NK-92 treated with Interleukin-12 subunit alpha and Interleukin-12 subunit beta, amount 100 ng/mL, for 24 hours (cell line): Measurements from ENCODE around the gene TMEM238L.
"Not testable (repeated sequence)": the region's sequence is repeated elsewhere in the genome, so short reads cannot be mapped to it uniquely, and the experiment has no call there.

Source experiments
- DNase-seq: peaks from one replicate; lab custom pipeline; 2025; lab: John Stamatoyannopoulos, UW

Gene TMEM238L

GRCh38 chr17:10803830-10804475 lies at the start of gene TMEM238L:
Gene TMEM238L, minus strand, starts transcription at chr17:10804099. Its CDS starts 136 bp downstream, at chr17:10803963.
- no peak for DNase-seq

GRCh38 chr17:10846636-10847035 lies 42.7 kb upstream of the TMEM238L start:
- not testable (repeated sequence) for DNase-seq

- DNase-seq, result no peak
Measured at GRCh38 chr17:10845388-10845751, 41.5 kb upstream of the TMEM238L start.

GRCh38 chr17:10844621-10845387 lies 40.9 kb upstream of the TMEM238L start:
- peak; percentile 2 for DNase-seq

- DNase-seq, result no peak
Measured at GRCh38 chr17:10843811-10844210, 39.9 kb upstream of the TMEM238L start.

- no peak for DNase-seq
Measured at GRCh38 chr17:10842658-10843057, 38.8 kb upstream of the TMEM238L start.

- no peak for DNase-seq
Measured at GRCh38 chr17:10838682-10839081, 34.8 kb upstream of the TMEM238L start.

GRCh38 chr17:10837921-10838320 lies 34.0 kb upstream of the TMEM238L start, which contains the start of gene PIRT:
Gene PIRT, minus strand, starts transcription at chr17:10838087. Its CDS starts 12,442 bp downstream, at chr17:10825645.
- no peak for DNase-seq

GRCh38 chr17:10836966-10837590 lies 33.2 kb upstream of the TMEM238L start:
- no peak for DNase-seq

- no peak for DNase-seq
Measured at GRCh38 chr17:10836145-10836544, 32.2 kb upstream of the TMEM238L start.

- DNase-seq, result no peak
Measured at GRCh38 chr17:10831696-10832095, 27.8 kb upstream of the TMEM238L start.

- DNase-seq, result no peak
Measured at GRCh38 chr17:10827898-10828552, 24.1 kb upstream of the TMEM238L start.

- no peak for DNase-seq
Measured at GRCh38 chr17:10824874-10825273, 21.0 kb upstream of the TMEM238L start.

- no peak for DNase-seq
Measured at GRCh38 chr17:10821770-10822169, 17.9 kb upstream of the TMEM238L start.

- DNase-seq, result no peak
Measured at GRCh38 chr17:10821054-10821453, 17.2 kb upstream of the TMEM238L start.

GRCh38 chr17:10815319-10815718 lies 11.4 kb upstream of the TMEM238L start:
- no peak for DNase-seq

- no peak for DNase-seq
Measured at GRCh38 chr17:10814075-10814474, 10.2 kb upstream of the TMEM238L start.

- DNase-seq, result no peak
Measured at GRCh38 chr17:10812674-10813073, 8.8 kb upstream of the TMEM238L start.

- no peak for DNase-seq
Measured at GRCh38 chr17:10809605-10810004, 5.7 kb upstream of the TMEM238L start.

- DNase-seq, result no peak
Measured at GRCh38 chr17:10807704-10808128, 3.8 kb upstream of the TMEM238L start.

- DNase-seq, result no peak
Measured at GRCh38 chr17:10806545-10807262, 2.8 kb upstream of the TMEM238L start.

- no peak for DNase-seq
Measured at GRCh38 chr17:10805911-10806310, 2.0 kb upstream of the TMEM238L start.
